ENCODE data around the gene KRT35.

DNA sequence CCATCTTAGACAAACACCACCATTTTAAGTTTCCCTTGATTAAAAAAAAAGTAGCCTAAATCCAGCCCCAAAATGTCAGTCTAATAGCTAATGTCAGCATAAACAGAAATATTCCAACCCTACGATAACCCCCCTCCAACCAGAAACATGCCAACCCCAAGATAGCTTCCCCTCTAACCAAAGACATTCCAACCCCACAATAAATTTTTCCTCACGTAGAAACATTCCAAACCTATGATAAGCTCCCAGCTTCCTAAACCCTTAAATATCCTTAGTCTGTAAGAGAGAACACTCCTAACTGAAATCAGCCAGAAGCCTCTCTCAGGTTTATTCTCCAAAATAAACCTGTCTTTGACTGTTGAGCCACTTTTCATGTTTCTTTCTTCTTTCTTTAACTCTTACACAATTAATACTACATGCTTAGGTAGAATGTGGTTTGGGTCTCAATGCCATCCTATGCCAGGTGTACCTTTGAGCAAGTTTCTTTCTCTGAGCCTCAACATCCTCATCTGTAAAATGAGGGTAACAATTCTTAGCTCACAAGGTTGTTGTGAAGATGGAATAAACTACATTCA, 29.7 kb downstream of the KRT35 start:
- TF ChIP-seq, protein P1, sequence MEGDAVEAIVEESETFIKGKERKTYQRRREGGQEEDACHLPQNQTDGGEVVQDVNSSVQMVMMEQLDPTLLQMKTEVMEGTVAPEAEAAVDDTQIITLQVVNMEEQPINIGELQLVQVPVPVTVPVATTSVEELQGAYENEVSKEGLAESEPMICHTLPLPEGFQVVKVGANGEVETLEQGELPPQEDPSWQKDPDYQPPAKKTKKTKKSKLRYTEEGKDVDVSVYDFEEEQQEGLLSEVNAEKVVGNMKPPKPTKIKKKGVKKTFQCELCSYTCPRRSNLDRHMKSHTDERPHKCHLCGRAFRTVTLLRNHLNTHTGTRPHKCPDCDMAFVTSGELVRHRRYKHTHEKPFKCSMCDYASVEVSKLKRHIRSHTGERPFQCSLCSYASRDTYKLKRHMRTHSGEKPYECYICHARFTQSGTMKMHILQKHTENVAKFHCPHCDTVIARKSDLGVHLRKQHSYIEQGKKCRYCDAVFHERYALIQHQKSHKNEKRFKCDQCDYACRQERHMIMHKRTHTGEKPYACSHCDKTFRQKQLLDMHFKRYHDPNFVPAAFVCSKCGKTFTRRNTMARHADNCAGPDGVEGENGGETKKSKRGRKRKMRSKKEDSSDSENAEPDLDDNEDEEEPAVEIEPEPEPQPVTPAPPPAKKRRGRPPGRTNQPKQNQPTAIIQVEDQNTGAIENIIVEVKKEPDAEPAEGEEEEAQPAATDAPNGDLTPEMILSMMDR (IDR thresholded peaks at IDR 0.05): no peak
- TF ChIP-seq POLR2A (IDR thresholded peaks at IDR 0.05) (no peak), POLR2AphosphoS5 (IDR thresholded peaks at IDR 0.05; ENCODE audit: insufficient read depth in 1 of 2, low read depth in 1 of 2) (no peak)
